Trophoblast cell (in vitro differentiated cells and primary cell): ENCODE results near the gene MGAT5.

ENCODE experiments used
- DNase-seq, 2 donors: peaks; one replicate each; pipeline ENCODE4 v3.0.0-alpha.2; 2016
- H2AFZ ChIP-seq: 2 replicates; pipeline ENCODE4 v1.6.1; 2013; ENCODE audit warnings: low read length, moderate library complexity, mild to moderate bottlenecking; ENCODE audit not compliant: insufficient read depth, poor library complexity
- H2AK5ac ChIP-seq: 2 replicates; pipeline ENCODE4 v1.6.1; 2013; ENCODE audit warnings: mild to moderate bottlenecking, low read length
- H2BK120ac ChIP-seq: 2 replicates; pipeline ENCODE4 v1.6.1; 2013; ENCODE audit warnings: low read length, mild to moderate bottlenecking, moderate library complexity; ENCODE audit not compliant: insufficient read depth, poor library complexity
- H2BK12ac ChIP-seq: 2 replicates; pipeline ENCODE4 v1.6.1; 2013; ENCODE audit warnings: mild to moderate bottlenecking, low read length, moderate library complexity
- H2BK5ac ChIP-seq: 2 replicates; pipeline ENCODE4 v1.6.1; 2013; ENCODE audit warnings: low read length, low read depth, moderate library complexity, mild to moderate bottlenecking; ENCODE audit not compliant: poor library complexity
- H3K14ac ChIP-seq: 2 replicates; pipeline ENCODE4 v1.6.1; 2013; ENCODE audit warnings: mild to moderate bottlenecking, low read length
- H3K18ac ChIP-seq: 2 replicates; pipeline ENCODE4 v1.6.1; 2013; ENCODE audit warnings: mild to moderate bottlenecking, low read length
- H3K23ac ChIP-seq: 2 replicates; pipeline ENCODE4 v1.6.1; 2013; ENCODE audit warnings: low read length
- H3K27ac ChIP-seq: 2 replicates; pipeline ENCODE4 v1.5.1; 2013; ENCODE audit warnings: low read depth, mild to moderate bottlenecking, inconsistent platforms, low read length, moderate library complexity
- H3K27me3 ChIP-seq: 2 replicates; pipeline ENCODE4 v1.6.1; 2013; ENCODE audit warnings: inconsistent platforms, mild to moderate bottlenecking, low read length, moderate library complexity; ENCODE audit not compliant: insufficient read depth
- H3K36me3 ChIP-seq, 2 experiments: 1 replicate in 1 of 2; 2 replicates in 1 of 2; pipeline ENCODE4 v1.6.1; 2013; ENCODE audit warnings: low read length in 2 of 2, mild to moderate bottlenecking in 2 of 2, moderate library complexity in 1 of 2; ENCODE audit not compliant: insufficient read depth in 2 of 2, control insufficient read depth in 1 of 2
- H3K4ac ChIP-seq: 2 replicates; pipeline ENCODE4 v1.6.1; 2013; ENCODE audit warnings: low read depth, mild to moderate bottlenecking, low read length, moderate library complexity
- H3K4me1 ChIP-seq, 2 experiments: 1 replicate in 1 of 2; 2 replicates in 1 of 2; pipeline ENCODE4 v1.6.1; 2013; ENCODE audit warnings: low read length in 2 of 2, mild to moderate bottlenecking in 2 of 2, moderate library complexity in 1 of 2; ENCODE audit not compliant: insufficient read depth in 2 of 2, control insufficient read depth in 1 of 2
- H3K4me2 ChIP-seq: 2 replicates; pipeline ENCODE4 v1.6.1; 2013; ENCODE audit warnings: inconsistent platforms, mild to moderate bottlenecking, low read length, moderate library complexity
- H3K4me3 ChIP-seq: 2 replicates; pipeline ENCODE4 v1.5.1; 2013; ENCODE audit warnings: mild to moderate bottlenecking, low read depth, low read length, inconsistent platforms
- H3K79me1 ChIP-seq: one replicate; pipeline ENCODE4 v1.6.1; 2013; ENCODE audit warnings: low read length
- H3K79me2 ChIP-seq: 2 replicates; pipeline ENCODE4 v1.6.1; 2013; ENCODE audit warnings: low read length, mild to moderate bottlenecking; ENCODE audit not compliant: control insufficient read depth, insufficient read depth, poor library complexity
- H3K9ac ChIP-seq: 2 replicates; pipeline ENCODE4 v1.6.1; 2013; ENCODE audit warnings: mild to moderate bottlenecking, low read length
- H3K9me3 ChIP-seq: 2 replicates; pipeline ENCODE4 v1.6.1; 2013; ENCODE audit warnings: low read depth, mild to moderate bottlenecking, control low read depth, inconsistent platforms, low read length; ENCODE audit not compliant: insufficient read depth
- H4K12ac ChIP-seq: 2 replicates; pipeline ENCODE4 v1.6.1; 2013; ENCODE audit warnings: low read depth, mild to moderate bottlenecking, low read length, moderate library complexity
- H4K8ac ChIP-seq: 2 replicates; pipeline ENCODE4 v1.6.1; 2013; ENCODE audit warnings: low read depth, mild to moderate bottlenecking, low read length, moderate library complexity
- H4K91ac ChIP-seq: one replicate; pipeline ENCODE4 v1.6.1; 2013; ENCODE audit warnings: low read depth, mild to moderate bottlenecking, low read length, moderate library complexity
- WGBS: extraction: QIAGEN DNeasy Blood & Tissue Kit; methylation state at CpG from one replicate; pipeline ENCODE4 v1.1.7; 2013; ENCODE audit warnings: missing lambda C conversion rate; ENCODE audit not compliant: insufficient read length, insufficient coverage; ENCODE audit errors: extremely low coverage; 5-methylcytosine and 5-hydroxymethylcytosine counted together

Gene MGAT5

GRCh38 chr2:134252092-134252750 lies 1.7 kb upstream of the MGAT5 start:
- no CpG with 5 or more reads among the region's 4 CpGs for WGBS
- no peak overlapping the region for H2AFZ ChIP-seq

GRCh38 chr2:134253117-134253704 lies 661 bp upstream of the MGAT5 start:
- Histone ChIP-seq H2BK120ac (no peak overlapping the region), H3K4me3 (no peak overlapping the region), H3K4me1 (no peaks in the 10 kb centered on the region), H3K36me3 (peaks cover 0 to 4% of the 10 kb centered on the region in 2 experiments), H3K9ac (no peak overlapping the region), H4K91ac (no peak overlapping the region), H4K12ac (no peak overlapping the region), H2BK5ac (no peak overlapping the region), H3K4me2 (no peak overlapping the region), H3K14ac (no peak overlapping the region), H3K27me3 (no peaks in the 10 kb centered on the region), H3K79me2 (no peaks in the 10 kb centered on the region), H3K18ac (no peak overlapping the region), H2BK12ac (no peak overlapping the region), H3K9me3 (no peaks in the 10 kb centered on the region), H2AK5ac (no peak overlapping the region), H2AFZ (no peak overlapping the region), H3K4ac (no peak overlapping the region), H3K79me1 (no peaks in the 10 kb centered on the region), H4K8ac (no peak overlapping the region), H3K23ac (no peak overlapping the region), H3K27ac (no peak overlapping the region)
- WGBS, result no CpG with 5 or more reads among the region's 4 CpGs
- no peak for DNase-seq

More at GRCh38 chr2:134252092-134252750, 1.7 kb upstream of the MGAT5 start:
- Histone ChIP-seq H3K4me1 (no peaks in the 10 kb centered on the region), H2BK5ac (no peak overlapping the region), H2BK120ac (no peak overlapping the region), H2AK5ac (no peak overlapping the region), H3K9me3 (no peaks in the 10 kb centered on the region), H4K91ac (no peak overlapping the region), H3K27ac (no peak overlapping the region), H3K79me2 (no peaks in the 10 kb centered on the region), H3K9ac (no peak overlapping the region), H4K8ac (no peak overlapping the region), H3K4ac (no peak overlapping the region), H3K23ac (no peak overlapping the region), H3K36me3 (peaks cover 0 to 4% of the 10 kb centered on the region in 2 experiments), H2BK12ac (no peak overlapping the region), H3K4me3 (no peak overlapping the region), H3K18ac (no peak overlapping the region), H3K27me3 (no peaks in the 10 kb centered on the region), H3K4me2 (no peak overlapping the region), H3K14ac (no peak overlapping the region), H3K79me1 (no peaks in the 10 kb centered on the region), H4K12ac (no peak overlapping the region)
- no peak for DNase-seq

- no peak overlapping the region for H3K4me3 ChIP-seq
Observed at GRCh38 chr2:134254824-134255223, 952 bp downstream of the MGAT5 start.

GRCh38 chr2:134256956-134257355 lies 3.1 kb downstream of the MGAT5 start:
- Histone ChIP-seq H3K18ac (no peak overlapping the region), H3K9me3 (no peaks in the 10 kb centered on the region), H4K91ac (no peak overlapping the region), H3K4me3 (no peak overlapping the region), H3K79me1 (no peaks in the 10 kb centered on the region), H3K79me2 (no peaks in the 10 kb centered on the region), H2BK12ac (no peak overlapping the region), H4K12ac (no peak overlapping the region), H2AK5ac (no peak overlapping the region), H3K14ac (no peak overlapping the region), H3K4me1 (no peaks in the 10 kb centered on the region), H2BK120ac (no peak overlapping the region), H2BK5ac (no peak overlapping the region), H4K8ac (no peak overlapping the region), H3K4ac (no peak overlapping the region), H3K27me3 (no peaks in the 10 kb centered on the region), H3K4me2 (no peak overlapping the region), H3K27ac (no peak overlapping the region), H3K23ac (no peak overlapping the region), H2AFZ (no peak overlapping the region), H3K9ac (no peak overlapping the region), H3K36me3 (peaks cover 0 to 4% of the 10 kb centered on the region in 2 experiments)
- DNase-seq, result no peak
- WGBS, result no CpG with 5 or more reads among the region's 2 CpGs

More at GRCh38 chr2:134254824-134255223, 952 bp downstream of the MGAT5 start:
- Histone ChIP-seq H4K91ac (no peak overlapping the region), H3K4me1 (no peaks in the 10 kb centered on the region), H4K8ac (no peak overlapping the region), H3K18ac (no peak overlapping the region), H3K9me3 (no peaks in the 10 kb centered on the region), H3K36me3 (peaks cover 0 to 4% of the 10 kb centered on the region in 2 experiments), H3K4me2 (no peak overlapping the region), H2AFZ (no peak overlapping the region), H3K79me2 (no peaks in the 10 kb centered on the region), H2BK12ac (no peak overlapping the region), H3K4ac (no peak overlapping the region), H3K9ac (no peak overlapping the region), H4K12ac (no peak overlapping the region), H3K79me1 (no peaks in the 10 kb centered on the region), H3K14ac (no peak overlapping the region), H2BK5ac (no peak overlapping the region), H2AK5ac (no peak overlapping the region), H2BK120ac (no peak overlapping the region), H3K27me3 (no peaks in the 10 kb centered on the region), H3K23ac (no peak overlapping the region), H3K27ac (no peak overlapping the region)
- no peak for DNase-seq
